ENCODE measurements around the gene CDCA7.
A peak's percentile ranks its signal among the peaks of the same experiment; 100 is the strongest.
"Not testable (repeated sequence)": the region's sequence is repeated elsewhere in the genome, so short reads cannot be mapped to it uniquely, and the experiment has no call there.

Gene CDCA7

DNA sequence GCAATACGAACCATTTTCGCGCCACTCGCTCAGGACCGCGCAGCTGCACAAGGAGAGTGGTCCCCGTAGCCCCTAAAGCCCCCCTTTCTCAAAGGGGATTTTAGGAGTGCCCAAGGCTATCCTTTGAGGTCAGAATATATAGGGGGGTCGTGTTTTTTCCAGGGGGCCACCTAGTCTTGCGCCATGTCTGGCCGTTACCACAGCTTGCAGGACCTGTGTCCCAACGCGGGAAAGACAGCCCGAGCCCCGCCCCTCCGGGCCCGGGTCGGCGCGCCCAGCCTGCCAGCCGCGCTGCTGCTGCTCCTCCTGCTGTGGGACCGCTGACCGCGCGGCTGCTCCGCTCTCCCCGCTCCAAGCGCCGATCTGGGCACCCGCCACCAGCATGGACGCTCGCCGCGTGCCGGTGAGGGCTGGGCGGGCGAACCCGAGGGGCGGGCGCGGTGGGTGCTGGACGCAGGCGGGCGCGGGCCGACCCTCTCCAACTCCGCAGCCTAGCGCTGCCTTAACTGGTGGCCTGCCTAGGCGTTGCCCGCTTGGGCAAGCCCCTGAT lies at the start of gene CDCA7:
Gene CDCA7 (plus strand): TSS at position 291 of the 550 bp plus-strand sequence. CDS start 92 bp downstream, at position 383.
- peak; percentile 75 for DNase-seq

DNA sequence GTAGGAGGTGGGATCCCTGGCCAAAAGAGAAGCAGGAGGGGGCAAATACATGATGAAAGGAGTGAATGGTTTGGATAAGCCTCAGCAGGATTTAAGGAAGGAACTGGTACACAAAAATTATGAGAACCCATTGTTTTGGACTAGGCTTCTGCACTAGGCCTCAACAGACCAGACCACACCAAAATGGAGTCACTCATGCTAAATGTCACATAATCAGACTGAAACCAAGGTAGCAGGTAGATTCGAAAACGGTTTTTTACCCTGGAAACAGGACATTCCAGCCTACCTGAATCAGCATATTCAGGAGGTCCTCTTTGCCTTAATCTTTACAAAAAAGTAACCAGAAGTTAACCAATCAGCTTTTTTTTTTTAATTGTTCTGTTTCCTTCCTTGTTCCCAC lies 49.4 kb upstream of the CDCA7 start:
- DNase-seq = no peak

DNA sequence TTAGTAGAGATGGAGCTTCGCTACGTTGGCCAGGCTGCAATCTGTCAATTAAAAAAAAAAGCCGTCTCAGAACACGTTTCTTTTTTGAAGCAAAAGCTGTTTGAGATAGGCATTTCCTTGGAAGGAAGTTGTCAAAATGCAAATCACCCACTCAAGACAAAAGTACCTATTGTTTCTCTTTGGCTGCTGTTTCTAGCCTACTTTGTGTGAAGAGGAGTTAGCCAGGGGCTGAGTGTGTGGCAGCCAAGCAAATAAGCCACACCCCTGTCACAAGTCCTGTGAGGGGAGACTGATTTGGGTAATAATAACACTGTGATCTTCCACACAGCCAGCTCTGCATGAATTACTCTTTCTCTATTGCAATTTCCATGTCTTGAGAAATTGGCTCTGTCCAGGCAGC lies 47.4 kb upstream of the CDCA7 start:
- DNase-seq = no peak

DNA sequence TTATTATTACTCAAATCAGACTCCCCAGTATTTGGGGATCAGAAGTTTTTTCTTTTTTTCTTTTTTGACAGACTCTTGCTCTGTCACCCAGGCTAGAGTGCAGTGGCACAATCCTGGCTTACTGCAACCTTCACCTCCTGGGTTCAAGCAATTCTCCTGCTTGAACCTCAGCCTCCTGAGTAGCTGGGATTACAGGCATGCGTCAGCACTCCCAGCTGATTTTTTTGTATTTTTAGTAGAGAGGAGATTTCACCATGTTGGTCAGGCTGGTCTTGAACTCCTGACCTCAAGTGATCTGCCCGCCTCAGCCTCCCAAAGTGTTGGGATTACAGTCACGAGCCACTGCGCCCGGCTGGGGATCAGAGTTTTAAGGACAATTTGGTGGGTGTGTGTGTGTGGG lies 45.3 kb upstream of the CDCA7 start:
- DNase-seq = not testable (repeated sequence)

DNA sequence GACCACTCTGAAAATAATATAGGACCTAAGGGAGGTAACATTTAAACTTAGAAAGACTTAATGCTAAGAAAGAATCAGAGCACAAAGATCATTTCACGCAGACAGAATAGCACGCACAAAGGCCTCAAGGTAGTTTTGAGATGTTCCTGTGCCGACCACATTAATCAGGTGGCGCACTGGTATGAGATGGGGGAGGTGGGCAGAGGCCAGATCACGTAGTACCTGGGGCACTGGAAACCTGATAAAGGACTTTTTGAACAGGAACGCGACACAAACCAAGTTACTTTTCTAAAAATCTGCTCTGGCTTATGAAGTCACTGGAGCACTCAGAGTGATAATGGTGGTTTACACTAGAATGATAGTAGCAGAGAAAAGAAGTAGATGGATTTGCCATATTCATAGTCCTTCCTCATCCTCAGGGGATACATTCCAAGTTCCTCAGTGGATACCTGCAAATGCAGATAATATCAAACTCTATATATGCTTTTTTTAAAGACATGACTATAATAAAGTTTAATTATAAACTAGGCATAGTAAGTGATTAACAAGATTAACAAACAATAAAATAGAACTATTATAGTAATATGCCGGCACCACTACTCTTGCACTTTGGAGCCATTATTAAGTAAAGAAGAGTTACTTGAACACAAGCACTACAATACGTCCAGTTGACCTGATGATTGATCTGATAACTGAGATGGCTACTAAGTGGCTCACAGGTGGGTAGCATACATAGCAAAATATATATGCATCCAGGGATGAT lies 42.6 kb upstream of the CDCA7 start:
- DNase-seq = no peak

DNA sequence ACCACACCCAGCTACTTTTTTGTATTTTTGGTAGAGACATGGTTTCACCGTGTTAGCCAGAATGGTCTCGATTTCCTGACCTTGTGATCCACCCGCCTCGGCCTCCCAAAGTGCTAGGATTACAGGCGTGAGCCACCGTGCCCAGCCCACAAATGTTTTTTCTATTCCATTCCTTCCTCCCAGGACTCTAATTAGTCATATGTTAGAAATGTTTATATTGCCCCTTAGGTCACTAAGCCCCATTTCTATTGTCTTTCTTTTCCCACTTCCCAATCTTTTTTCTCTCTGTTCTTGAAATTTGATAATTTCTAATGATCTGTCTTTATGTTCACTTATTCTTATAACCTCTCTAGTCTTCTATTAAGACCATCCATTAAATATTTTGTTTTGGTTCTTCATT lies 31.3 kb upstream of the CDCA7 start:
- DNase-seq = no peak

DNA sequence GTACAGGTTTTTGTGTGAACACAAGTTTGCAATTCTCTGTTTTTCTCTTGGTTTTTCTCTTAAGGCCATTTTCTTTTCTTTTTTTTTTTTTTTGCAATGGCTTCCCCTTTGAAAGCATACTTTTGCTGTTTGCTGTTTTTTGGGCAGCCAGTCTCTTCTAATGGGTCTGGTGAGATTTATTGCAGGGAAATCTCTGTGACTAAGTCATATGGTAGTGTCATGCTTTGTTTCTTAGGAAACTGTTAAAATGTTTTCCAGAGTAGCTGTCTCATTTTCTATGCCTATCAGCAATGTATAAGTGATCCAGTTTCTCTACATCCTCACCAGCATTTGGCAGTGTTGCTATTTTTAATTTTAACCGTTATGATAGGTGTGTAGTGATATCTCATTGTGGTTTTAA lies 27.9 kb upstream of the CDCA7 start:
- peak; percentile 48 for DNase-seq

DNA sequence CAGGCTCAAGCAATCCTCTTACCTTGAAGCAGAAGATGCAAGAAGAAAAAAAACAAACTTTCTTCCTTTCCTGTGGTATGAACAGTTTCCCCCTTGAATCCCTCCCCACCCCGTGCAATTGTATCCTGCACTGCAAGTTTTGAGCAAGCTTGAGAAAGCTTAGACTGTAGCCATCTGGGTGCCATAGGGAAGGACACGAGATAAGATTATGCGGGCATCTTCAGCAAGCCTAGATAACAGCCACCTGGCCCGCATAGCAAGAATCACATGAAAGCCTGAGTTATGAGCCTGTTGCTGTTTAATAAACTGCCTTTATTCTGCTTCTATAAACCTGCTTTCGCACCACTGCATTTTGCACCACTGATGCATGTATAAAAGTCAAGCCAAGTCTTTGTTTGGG lies 27.3 kb upstream of the CDCA7 start:
- DNase-seq = no peak

DNA sequence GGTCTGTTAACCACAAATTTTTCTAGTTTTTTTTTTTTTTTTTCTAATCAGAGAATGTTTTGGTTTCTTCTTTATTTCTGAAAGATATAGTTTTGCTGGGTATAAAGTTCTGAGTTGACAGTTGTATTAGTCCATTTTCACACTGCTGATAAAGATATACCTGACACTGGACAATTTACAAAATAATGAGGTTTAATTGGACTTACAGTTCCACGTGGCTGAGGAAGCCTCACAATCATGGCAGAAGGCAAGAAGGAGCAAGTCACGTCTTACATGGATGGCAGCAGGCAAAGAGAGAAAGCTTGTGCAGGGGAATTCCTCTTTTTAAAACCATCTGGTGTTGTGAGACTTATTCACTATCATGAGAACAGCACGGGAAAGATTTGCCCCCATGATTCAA lies 21.7 kb upstream of the CDCA7 start:
- DNase-seq = not testable (repeated sequence)

DNA sequence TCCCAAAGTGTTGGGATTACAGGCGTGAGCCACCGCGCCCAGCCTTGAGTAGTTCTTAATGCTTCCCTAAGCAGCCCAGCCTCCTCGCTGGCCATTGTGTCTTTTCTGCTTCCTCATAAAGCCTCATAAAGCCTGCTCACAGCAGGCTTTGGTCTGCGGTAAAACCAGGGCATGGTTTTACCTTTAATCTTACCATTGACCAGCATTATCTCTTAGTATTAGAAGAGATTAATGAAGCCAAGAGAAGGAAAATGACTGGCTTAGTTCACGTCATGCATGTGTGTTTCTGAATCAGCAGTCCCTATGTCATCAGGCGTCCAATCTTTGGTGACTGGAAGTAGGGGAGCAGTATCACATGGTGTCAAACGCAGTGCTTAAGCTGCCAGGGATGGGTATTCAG lies 14.9 kb upstream of the CDCA7 start:
- no peak for DNase-seq

DNA sequence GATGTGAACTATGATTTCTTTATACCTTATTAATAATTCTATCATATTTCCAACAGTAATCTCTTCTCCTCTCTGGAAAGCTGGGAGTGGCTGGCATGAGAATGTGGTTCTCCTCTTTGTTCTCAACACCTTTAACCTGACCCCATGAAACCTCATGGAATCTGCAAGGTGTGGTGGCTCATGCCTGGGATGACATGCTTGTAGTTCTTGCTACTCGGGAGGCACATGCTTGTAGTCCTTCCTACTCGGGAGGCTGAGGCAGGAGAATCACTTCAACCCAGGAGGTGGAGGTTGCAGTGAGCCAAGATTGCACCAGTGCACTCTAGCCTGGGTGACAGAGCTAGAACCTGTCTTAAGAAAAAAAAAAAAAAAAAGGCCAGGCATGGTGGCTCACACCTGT lies 10.8 kb upstream of the CDCA7 start:
- DNase-seq = no peak

DNA sequence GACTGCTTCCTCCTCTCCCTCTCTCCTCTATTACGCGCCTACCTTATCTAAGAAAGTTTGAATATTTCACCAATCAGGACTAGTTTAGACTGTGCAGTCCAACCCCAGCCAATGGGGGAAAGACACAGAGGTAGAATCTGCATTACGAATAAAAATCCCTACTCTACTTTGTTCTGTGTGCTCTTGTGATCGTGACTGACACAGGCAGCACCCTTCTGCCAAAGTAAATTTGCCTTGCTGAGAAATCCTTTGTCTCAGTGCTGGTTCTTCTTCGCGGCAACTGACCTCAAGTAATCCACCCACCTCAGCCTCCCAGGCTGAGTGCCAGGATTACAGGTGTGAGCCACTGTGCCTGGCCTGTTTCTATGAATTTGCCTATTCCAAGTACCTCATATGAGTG lies 8.6 kb upstream of the CDCA7 start:
- DNase-seq = no peak

DNA sequence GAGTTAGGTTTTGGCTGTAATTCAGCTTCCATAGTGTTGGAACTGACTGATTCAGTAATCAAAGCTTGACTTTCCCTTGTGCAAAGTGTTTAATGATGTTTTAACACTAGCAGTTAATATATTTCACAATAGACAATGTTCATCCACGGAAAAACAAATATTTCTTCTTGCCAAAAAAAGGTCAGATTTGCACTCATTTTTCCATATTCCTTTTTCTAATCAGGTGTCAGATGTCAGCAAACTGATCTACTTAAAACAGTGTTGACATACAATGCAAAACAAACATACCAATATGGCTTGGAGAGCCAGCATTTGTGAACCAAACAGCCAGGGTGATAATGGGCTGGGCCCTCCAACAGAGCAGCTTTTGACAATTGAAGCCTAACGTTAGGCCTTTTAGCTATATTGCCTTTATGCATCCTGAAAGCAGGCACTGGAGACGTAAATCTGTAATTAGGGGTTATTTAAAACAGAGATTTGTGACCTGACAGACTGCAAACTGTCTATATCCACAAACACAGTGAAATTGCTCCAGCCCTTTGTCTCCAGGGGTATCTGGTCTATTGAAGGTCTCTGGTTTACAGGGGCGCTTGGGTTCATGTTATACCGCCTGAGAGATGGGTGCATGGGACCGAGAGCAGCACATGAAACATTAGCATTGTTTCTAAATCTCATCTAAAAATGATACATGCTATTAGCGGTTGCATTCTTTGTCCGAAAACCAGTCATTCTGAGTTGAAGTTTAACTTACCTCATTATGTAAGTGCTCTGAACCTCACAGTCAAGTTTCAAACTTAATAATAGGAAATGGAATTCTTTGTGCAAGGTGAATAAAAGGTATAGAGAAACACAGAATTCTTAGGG lies 7.1 kb upstream of the CDCA7 start:
- no peak for DNase-seq

DNA sequence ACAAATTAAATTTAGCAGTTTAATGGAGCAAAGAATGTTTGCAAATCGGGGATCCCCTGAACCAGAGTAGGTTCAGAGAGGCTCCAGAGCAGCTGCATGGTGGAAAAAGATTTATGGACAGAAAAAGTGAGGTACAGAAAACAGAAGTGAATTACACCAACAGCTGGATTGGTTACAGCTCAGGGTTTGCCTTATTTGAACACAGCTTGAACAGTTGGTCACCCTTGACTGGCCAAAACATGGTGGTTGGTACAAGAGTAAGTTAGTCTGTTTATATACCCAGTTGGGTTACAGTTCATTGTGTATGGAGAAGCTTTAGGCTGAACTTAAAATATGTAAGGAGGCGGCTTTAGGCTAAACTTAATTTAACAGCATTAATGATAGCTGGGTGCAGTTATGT lies 5.4 kb upstream of the CDCA7 start:
- DNase-seq = no peak

DNA sequence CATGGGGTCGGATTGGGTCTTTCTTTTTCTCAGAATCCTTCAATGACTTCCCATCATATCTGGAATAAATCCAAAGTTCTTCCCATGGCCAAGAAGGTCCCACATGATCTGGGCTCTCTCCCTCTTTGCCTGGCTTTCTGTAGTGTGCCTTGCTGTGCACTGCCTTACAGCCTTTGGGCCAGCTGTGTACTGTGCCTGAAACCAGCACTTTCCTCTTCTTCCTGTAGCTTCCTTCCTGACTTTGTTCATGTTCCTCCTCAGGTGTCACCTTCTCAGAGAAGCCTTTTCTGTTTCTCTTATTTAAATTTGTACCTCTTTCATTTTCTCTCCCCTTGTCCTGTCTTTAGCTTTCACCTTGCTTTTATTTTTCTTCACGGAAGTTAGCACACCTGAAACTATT lies 4.3 kb upstream of the CDCA7 start:
- no peak for DNase-seq

DNA sequence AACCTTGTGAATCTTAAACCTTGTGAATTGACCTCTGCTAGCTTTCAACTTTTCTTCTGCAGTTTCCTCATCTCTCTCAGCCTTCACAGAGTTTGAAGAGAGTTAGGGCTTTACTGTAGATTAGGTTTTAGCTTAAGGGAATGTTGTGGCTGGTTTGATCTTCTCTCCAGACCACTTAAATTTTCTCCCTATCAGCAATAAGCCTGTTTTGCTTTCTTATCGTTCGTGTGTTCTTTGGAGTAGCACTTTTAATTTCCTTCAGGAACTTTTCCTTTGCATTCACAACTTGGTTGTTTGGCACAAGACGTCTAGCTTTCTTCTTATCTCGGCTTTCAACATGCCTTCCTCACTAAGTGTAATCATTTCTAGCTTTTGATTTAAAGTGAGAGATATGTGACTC lies 2.8 kb upstream of the CDCA7 start:
- no peak for DNase-seq

DNA sequence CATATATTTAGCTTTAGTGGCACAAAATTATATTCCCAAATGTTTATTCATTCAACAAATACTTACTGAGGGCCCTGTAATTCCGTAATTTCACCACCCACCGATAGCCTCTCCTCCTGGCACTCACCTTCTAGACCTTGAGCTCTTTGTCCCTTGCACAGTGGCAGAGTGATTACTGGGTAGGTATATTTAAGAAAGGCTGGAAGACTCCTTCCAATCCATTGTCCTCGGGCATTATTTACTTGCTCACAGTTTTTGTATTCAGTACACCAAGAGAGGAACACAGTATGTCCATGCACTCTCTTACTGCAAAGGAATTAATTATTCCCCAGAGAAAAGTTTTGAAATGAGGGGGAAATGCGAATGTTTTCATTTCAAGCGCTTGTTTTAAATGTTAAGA lies 1.1 kb upstream of the CDCA7 start:
- no peak for DNase-seq

DNA sequence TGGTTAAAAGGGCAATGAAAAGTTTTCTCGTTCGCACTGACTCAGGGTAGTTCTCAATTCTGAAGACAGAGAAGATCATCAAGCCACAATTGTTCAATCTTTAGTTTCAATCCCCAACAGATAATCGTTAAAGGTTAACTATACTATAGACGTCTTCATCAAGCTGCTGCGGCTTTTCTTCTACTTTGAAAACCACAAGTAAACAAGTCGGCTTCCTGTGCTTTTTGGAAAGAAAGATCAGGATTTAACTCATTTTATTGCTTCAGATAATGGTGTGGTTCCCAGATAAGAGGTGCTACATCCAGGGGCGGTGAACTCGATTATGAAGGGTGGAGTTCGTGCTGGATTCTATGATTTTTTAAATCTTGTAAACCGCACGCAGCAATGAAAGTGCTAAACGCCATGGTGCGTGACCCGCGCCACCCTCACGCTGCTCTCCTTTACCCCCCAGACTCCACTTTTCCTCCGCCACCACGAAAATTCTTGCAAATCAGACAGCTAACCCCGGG lies 545 bp upstream of the CDCA7 start:
- no peak for DNase-seq

DNA sequence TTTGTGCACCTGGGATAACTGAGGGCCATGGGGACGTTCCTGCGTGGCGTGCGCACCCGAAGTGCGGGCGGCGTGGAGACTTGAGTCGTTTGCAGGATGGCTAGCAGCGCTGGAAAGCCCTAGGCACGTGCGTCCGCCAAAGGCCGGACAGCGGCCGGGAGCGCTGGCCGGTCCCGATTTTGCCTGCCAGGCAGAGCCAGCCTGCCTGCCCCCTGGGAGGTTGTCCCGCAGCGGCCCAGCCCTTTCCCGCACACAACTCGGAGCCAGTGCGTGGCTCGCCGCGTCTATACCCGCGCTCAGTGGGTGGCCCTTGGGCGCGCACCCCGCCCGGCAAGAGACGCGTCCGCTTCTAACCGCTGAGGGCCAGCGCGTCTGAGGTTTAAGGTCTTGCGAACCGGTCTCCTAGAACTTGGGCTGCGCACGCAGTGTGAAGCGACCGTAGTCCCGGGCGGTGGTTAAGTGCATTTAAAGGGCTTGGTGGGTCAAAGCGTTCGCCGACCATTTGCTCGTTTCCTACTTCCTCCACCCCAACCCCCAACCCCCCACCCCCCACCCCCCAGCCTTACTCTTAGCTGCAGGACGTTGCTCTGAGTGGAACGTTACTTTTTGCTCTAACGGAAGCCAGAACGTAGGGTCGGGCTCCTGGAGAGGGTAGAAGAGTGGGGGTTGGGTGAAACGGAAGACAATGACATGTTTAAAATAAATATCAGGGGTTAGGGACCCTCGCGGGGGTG lies 627 bp downstream of the CDCA7 start:
- DNase-seq = peak; percentile 49

DNA sequence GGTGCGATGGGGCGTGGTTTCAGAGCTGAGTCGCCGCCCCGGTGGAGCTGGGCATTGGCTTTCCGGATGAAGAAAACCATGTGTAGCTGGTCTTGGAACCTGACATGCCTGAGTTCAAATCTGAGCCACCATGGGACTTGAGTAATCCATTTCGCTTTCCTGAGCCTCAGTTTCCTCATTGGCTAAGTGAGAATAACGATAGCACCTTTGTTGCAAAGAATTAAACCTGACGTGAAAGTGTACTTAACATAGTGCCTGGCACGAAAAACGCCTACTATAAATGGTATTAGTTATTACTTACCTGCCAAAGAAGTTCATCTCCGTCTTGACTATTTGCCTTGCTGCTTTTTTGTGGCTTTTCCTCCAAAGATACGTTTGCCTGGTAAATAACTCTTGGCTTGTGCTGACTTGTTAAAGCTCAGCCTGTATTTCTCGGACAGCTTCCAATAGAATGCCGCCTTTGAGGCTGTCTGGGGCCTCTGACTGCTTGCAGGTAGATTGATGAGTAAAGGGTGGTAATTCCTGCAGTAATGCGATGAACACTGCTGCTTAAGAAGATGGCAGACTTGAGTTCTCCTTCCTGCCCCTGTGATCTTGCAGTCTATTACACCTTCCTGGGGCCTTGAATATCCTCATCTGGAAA lies 1.3 kb downstream of the CDCA7 start:
- no peak for DNase-seq

DNA sequence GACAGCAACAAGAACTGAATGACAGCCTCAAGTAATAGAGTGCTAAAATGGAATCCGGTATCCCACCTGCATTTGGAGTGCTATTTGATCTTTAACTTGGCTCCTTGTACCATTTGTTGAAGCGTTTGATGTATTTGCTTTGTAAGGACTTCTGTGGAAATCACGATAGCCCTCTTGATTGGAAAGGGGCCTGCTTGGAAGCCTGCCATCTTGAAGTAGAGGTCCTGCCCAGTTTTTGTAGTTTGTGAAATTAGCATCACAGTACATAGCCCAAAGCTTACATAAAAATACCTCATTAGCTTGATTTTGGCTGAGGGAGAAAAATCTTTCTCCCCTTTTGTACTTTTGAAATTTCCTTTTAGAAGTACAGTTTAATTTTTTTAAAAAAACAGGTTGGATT lies 2.7 kb downstream of the CDCA7 start:
- no peak for DNase-seq

DNA sequence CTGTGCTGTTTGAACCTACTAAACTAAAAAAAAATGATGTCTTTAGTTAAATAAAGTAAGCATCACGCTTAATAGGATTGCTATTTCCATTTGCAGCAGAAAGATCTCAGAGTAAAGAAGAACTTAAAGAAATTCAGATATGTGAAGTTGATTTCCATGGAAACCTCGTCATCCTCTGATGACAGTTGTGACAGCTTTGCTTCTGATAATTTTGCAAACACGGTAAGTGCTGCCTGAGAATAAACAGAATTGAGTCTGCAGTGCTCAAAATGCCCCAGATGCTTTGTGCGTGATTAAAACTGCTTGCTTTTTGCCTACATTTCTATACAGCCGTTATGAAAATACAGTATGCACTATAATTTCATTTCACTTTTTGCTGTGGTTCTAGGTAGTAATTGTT lies 3.9 kb downstream of the CDCA7 start:
- no peak for DNase-seq

DNA sequence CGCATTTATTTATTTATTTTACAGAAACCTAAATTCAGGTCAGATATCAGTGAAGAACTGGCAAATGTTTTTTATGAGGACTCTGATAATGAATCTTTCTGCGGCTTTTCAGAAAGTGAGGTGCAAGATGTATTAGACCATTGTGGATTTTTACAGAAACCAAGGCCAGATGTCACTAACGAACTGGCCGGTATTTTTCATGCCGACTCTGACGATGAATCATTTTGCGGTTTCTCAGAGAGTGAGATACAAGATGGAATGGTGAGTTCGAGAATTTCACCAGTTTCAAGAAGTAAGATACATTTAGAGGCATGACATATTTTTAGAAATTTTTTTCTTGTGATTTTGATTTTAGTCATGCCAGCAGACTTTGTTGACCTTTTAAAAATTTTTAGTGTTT lies 4.6 kb downstream of the CDCA7 start:
- peak; percentile 50 for DNase-seq
